ENCODE results near the gene ZFTA.
"Not testable (repeated sequence)": the region's sequence is repeated elsewhere in the genome, so short reads cannot be mapped to it uniquely, and the experiment has no call there.

ZFTA gene

DNA sequence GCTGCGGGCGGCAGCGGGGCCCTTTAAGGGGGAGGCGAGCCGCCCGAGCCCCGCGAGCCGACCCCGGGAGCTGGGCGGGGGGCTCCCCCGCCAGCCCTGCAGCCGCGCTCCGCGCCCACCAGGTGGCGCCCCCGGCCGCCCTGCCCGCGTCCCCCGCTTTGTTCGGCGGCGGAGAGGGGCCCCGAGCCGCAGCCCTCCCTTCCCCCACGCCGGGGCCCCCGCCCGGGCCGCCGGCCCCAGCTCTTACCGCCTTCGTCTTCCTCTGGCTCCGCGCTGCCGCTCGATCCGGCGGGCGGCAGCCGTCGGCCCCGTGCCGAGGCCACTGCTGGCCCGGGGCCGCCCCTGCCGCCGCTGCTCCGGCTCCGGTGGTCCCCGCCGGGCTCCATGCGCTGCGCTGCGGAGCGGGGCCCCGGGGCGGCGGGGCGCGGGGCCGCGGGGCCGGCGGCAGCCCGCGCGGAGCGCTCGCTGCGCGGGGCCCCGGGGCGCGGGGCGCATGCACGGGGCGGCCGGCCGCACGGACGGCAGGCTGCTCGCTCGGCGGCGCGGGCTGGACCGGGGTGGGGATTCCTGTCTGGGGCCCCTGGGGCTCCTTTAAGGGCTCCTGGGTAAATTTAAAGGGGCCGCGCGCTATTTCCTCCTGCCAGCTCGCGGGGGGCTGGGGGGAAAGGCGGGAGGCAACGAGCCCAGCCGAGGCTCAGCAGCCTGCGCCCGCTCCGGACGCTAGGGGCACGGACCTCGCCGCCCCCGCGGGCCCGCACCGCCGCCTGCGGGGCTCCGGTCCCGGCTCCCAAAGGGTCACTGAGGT, at the start of gene ZFTA:
Gene ZFTA, minus strand, starts transcription at position 539 of the 805 bp plus-strand sequence. Its CDS starts 153 bp downstream, at position 386.
- peak; percentile 66 for DNase-seq

DNA sequence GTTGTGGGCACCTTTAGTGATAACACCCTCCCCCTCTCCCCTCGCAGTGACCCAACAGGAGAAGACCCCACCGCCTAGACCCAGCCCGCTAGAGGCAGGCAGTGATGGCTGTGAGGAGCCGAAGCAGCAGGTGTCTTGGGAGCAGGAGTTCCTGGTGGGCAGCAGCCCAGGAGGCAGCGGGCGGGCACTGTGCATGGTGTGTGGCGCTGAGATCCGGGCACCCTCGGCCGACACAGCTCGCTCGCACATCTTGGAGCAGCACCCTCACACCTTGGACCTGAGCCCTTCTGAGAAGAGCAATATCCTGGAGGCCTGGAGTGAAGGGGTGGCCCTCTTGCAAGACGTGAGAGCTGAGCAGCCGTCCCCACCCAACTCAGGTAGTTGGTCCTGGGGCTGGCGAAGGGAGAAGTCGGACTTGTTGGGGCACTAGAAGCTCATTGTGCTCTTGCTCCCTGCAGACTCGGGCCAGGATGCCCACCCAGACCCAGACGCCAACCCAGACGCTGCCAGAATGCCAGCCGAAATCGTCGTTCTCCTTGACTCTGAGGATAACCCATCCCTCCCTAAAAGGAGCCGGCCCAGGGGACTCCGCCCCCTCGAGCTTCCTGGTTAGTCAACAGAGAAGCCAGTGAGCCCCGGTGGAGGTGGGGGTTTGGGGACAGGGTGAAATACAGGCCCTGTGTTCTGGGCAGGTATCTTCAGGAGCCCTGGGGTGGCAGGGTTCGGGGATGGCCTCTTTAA, 49.4 kb upstream of the ZFTA start:
- no peak for DNase-seq

DNA sequence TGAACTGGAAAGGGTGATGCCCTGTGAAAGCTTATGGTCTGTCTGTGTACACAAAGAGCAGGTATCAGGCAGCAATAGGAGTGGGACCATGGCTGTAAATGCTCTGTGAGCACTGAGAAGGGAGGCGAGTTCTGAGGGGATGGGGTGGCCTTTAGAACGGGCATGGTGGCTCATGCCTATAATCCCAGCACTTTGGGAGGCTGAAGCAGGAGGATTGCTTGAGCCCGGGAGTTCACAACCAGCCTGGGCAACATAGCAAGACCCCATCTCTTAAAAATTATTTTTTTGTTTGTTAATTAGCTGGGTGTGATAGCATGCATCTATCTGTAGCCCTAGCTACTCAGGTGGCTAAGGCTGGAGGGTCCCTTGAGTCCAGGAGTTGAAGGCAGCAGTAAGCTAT, 48.2 kb upstream of the ZFTA start:
- DNase-seq, result no peak

DNA sequence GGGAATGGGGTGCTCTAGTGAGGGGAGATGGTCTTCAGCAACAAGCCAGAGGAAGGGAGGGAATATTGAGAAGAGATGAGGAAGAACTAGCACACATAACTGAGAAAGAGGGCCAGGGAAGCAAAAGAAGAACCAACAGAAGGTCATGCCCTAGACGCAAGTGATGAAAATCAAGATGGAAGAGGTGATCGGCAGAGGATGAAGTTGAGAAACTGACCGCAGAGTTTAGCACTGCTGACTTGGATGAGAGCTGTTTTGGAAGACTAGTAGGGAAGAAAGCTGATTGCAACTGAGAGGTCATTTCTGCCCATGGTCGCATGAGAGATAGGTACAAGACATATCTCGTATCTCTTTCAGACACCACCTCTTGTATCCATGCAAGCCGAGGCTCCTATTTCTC, 47.6 kb upstream of the ZFTA start:
- no peak for DNase-seq

DNA sequence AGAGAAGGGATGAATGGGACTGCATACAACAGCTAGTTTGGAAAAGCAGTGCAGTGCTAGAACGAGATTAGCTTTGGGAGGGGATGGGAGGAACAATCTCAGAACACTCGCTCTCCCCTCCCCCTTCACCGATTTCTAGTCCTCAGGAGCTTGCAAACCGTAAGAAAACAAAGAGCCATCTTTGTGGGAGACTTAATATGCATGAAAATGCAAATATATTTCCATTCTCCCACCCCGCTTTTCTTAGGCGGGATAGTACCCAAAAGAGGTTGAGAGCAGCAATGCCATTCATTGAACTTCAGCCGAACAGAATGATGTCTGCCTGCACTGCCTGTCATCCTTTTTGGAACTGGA, 45.8 kb upstream of the ZFTA start:
- no peak for DNase-seq

DNA sequence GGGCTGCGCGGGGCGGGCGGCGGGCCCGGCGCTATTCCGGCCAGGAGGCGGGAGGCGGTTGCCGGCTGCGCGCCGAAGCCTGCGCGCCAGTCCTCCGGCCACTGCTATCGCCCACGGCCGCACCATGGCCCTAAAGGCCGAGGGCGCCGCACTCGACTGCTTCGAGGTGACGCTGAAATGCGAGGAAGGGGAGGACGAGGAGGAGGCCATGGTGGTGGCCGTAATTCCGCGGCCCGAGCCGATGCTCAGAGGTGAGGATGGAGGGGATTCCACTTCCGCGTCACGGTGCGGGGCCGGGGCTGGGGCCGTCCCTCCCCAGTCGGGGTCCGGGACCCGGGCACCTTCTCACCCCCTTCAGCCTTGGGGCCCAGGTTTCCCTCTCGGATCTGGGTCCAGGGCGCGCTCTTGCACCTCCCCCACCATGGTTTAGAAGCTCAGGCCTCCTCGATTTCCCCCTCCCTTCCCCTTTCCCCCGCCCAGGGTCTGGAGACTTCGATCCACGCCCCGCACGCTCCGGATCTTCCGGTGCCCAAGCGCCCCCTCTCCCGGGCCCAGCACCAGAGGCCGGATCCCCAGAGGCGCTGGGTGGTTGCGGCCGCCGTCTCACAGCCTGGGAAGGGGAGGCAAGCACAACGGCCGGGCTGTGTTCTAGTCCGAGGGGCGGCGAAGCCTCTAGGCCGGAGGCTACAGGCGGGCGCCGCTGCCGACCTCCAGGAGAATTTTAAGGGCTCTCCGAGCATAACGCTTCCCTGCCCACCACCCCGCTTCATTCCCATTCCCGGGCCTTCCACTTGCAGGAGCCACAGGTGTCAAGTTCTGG, 45.2 kb upstream of the ZFTA start:
- DNase-seq, result peak; percentile 53

DNA sequence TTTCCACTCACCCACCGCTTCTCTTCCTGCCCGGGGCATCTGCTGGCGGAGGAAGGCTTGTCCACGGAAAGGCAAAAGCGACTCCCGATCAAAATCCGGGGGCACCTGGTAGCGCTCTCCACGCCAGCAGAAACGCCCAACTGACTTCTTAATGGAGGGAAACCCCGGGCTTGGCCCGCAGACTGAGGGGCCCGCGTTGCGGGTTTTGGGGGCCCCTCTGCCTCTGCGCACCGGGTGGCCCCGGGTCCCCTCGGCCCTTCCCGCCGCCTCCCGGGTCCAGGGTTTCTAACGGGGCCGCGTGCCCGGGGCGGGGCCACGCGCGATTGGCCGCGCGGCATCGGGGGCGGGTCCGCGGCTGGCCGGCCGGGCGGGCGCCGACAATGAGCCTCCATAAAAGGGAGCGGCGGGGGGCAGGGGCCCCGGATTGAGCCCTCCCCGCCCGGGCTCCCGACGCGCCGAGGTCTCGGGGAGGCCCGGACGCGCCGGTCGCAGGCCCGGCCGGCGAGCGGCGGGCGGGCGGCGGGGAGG, 44.5 kb upstream of the ZFTA start, which contains the start of gene SPINDOC:
Gene SPINDOC, plus strand, starts transcription at position 422 of the 528 bp plus-strand sequence. CDS start 231 bp downstream, outside the sequence.
- DNase-seq, result peak; percentile 80

DNA sequence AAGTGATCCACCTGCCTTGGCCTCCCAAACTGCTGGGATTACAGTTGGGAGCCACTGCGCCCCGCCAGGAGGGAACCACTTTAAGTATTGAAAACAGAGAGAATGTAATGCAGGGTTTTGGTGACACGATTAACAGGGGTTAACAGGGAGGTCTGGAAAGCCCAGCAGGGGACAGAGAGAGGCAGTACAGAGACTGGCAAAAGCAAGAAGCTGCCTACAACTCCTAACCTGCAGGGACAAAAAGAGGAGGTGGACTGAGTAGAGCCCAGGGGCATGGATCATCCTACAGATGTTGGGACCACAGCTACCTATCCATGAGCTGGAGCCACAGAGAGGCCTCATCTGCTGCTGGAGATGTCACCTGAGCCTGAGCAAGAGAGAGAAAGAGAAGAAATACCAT, 42.9 kb upstream of the ZFTA start:
- no peak for DNase-seq

DNA sequence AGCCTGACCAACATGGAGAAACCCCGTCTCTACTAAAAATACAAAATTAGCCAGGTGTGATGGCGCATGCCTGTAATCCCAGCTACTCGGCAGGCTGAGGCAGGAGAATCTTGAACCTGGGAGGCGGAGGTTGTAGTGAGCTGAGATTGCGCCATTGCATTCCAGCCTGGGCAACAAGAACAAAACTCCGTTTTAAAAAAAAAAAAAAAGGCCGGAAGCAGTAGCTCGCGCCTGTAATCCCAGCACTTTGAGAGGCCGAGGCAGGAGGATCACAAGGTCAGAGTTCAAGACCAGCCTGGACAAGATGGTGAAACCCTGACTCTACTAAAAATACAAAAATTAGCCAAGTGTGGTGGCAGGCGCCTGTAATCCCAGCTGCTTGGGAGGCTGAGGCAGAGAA, 41.8 kb upstream of the ZFTA start:
- DNase-seq, result not testable (repeated sequence)

DNA sequence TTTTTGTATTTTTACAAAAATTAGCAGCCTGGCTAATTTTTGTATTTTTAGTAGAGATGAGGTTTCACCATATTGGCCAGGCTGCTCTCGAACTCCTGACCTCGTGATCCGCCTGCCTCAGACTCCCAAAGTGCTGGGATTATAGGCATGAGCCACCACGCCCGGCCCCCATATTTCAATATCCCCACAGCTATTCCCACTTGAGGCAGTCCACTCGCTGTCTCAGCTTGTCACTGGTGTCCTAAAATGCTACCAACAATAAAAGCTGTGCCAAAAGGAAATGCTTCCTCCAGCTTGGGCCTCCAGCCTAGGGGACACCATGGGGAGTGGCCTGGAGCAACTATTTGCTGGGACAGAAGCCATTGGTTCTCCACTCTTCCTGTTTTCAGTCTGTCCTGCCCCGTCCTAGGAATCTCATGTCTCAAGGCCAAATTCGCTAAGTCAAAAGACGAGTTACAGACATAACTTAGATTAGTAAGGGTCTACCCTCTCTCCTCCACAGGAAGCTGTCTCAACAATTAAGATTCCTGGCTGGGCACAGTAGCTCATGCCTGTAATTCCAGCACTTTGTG, 37.4 kb upstream of the ZFTA start:
- DNase-seq, result no peak

DNA sequence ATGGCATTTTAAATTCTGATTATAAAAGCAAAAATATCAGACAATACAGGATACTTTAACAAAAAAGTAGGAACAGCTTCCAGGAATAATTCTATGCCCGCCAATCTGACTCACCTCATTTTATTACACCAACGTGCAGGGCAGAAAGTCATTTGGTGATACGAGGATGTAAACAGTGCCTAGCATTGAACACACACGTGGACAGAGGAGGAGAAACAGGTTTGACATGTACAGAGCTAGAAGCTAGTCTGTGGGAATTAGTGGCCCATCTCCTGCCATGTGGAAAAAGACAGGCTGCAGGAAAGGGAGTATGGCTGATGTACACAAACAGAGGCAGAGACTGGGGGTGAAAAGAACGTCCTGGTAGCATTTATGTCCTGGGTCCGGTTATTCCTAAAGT, 35.7 kb upstream of the ZFTA start:
- DNase-seq, result no peak

DNA sequence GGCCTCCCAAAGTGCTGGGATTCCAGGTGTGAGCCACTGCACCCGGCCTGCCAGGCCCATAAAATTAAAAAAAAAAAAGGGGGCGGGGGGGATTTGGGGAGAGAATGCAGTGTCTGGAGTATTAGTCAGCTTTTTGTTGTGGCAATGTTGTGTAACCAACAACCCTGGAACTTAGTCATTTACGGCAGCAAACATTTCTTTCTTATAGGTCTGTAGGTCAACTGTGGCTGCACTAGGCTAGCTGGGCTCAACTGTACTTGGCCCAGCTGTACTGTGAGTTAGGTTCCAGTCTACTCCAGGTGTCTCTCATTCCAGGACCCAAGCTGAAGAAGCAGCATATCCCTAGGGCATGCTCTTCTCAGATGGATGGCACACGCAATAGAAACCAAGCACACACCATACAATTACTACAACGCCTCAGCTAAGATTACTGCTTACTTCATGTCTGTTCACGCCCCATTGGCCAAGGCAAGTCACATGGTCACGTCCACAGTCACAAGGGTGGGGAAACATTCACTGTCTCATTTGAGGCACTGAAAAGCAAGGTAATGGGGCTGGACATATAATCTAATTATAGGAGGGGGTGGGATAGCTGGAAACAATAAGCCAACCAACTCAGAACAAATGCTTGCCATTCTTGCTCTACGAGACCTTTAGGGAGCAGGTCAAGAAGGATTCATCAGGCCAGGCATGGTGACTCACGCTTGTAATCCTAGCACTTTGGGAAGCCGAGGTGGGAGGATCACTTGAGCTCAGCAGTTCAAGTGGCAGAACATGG, 34.3 kb upstream of the ZFTA start:
- DNase-seq, result no peak

DNA sequence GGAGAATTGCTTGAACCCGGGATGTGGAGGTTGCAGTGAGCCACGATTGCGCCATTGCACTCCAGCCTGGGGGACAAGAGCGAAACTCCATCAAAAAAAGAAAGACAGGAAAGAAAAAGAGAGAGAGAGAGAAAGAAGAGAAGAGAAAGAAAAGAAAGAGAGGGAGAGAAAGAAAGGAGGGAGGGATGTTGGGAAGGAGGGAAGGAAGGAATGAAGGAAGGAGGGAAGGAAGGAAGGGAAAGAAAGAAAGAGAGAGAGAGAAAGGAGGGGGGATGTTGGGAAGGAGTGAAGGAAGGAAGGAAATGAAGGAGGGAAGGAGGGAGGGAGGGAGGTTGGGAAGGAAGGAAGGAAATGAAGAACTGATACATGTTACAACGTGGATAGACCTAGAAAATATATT, 32.3 kb upstream of the ZFTA start:
- no peak for DNase-seq

DNA sequence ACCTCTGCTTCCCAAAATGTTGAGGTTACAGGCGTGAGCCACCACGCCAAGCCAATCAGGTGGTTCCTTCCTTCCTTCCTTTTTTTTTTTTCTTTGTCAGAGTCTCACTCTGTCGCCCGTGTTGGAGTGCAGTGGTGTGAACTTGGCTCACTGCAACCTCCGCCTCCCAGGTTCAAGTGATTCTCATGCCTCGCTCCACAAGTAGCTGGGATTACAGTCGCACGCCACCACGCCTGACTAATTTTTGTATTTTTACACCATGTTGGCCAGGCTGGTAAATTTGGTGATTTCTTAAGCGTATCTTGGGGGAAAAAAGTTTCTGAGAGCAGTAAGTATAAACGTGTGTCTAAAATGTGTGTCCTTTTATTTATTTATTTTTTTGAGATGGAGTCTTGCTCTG, 26.5 kb upstream of the ZFTA start:
- DNase-seq, result no peak

DNA sequence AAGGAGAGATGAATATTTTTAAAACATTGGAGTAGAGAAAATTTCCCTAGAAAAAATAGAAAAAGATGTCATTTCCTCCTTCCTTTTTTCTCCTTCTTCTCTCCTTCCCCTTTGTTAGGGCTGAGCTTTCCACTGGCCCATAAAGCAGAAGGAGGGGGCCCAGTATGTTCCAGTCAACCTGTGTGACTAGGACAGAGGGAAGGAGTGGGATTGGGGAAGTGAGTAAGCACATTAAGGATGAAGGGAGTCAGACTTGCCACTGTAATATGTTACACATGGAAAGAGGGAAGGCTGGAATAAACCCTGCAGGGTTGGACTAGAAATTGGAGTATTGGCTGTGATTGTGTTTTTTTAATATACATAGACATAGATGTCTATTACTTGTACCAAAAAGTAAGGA, 24.6 kb upstream of the ZFTA start:
- no peak for DNase-seq

DNA sequence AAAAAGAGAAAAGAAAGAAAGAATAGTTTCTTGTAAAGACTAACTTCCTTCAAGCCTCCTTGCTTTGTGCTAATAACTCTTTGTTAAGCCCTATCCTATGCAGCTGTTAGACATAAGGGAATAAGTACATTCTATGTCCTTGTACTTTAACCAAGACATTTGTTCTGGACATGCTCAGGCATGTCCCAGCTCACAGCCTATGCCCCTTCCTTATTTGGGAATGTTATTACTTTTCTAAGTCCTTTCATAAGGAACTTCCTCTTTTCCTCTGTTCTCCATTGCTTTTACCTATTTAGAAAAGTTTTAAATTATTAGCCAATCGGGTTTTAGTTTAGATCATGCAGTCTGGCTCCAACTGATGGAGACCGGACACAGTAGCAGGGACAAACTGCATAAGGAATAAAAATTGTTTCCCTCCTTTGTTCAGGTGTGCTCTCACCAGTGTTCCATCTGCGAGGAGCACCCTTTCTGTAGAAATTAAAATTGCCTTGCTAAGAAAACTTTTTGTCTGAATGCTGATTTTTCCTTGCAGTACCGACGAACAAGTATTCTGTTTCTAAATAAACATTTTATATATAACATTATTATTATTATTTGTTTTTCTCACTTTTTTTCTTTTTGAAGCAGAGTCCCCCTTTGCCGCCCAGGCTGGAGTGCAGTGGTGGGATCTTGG, 23.1 kb upstream of the ZFTA start:
- DNase-seq, result no peak

DNA sequence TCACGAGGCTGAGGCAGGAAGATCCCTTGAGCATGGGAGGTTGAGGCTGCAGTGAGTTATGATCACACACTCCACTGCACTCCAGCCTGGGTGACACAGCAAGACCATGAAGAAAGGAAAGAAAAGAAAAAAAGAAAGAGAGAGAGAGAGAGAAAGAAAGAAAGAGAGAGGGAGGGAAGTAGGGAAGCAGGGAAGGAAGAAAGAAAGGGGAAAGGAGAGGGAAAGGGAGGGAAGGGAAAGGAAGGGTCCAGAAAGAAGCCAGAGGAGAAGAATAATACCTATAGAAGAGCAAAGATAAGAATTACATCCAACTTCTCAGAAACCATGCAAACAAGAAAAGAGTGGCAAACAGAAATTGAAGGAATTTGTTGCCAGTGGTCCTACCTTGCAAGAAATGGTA, 17.2 kb upstream of the ZFTA start:
- no peak for DNase-seq

DNA sequence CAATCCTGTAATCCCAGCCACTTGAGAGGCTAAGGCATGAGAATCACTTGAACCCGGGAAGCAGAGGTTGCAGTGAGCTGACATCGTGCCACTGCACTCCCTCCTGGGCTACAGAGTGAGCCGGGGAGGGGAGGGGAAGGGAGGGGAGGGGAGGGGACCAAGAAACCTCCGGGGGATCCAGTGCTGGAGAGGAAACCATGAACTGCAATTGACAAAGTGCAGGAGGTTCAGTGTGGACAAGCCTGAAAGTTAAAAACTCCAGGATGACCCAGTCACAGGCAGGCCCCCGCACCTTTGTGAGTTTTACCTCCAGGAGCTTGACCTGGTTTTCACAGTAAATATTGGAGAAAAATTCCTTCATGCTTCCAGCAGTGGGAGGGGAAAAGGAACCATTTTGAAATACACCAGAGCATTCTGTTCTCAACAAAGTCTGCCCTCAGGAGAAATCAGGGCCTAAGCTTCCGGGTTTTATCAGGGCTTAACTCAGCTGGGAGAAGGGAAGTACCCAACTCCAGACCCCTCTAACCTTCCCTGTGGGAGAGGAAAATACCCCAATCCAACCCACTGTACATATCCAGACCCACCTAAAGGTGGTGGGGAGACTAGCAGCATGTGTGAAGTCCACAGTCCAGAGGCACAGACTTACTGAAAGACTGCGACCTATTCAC, 15.5 kb upstream of the ZFTA start:
- DNase-seq, result no peak

DNA sequence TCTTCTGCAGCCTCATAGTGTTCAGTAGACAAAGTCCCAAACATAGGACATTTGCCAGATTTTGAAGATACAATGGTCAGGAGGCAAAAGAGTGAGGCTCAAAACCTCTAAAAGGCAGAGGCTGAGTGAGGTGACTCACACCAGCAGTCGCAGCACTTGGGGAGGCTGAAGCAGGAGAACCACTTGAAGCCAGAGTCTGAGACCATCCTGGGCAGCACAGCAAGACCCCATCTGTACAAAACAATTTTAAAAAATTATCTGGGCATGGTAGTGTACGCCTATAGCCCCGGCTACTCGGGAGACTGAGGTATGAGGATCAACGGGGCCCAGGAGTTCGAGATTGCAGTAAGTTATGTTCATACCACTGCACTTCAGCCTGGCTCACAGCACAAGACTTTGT, 14.2 kb upstream of the ZFTA start:
- no peak for DNase-seq

DNA sequence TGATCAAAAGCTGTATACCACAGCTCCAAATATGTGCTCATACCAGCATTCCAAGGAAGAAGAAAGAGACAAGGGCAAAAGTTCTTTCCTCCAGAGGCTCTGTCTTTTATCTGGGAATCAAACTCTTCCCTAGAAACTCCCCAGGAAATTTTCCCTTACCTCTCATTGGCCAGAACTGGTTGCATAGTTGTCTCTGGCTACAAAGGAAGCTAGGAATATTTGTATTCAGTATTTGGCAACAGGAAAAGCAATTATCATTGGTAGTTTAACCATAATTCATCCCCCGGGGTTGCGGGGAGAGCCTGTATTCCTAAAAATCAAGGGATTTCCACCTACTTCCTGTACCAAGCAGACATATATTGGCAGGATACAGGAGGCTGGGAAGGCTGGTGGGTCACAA, 10.5 kb upstream of the ZFTA start:
- DNase-seq, result no peak

DNA sequence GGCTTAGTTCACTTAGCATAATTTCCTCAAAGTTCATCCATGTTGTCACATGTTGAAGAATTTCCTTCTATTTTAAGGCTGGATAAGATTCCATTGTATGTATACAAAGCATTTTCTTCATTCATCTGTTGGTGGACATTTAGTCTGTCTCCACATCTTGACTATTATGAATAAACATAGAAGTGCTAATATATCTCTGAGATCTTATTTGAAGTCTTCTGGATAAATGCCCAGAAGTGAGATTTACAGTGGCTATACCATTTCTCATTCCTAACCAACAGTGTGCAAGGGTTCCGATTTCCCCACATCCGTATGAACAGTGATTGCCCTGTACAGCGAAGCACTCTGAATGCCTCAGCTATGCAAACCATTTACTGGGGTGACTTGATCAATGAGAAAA, 6.6 kb upstream of the ZFTA start:
- DNase-seq, result no peak

All from CD4-positive, alpha-beta T cell treated with Interleukin-6 for 4 hours (primary cell).